Choroid plexus epithelial cell (primary cell): Measurements from ENCODE around the gene MCUB.
"Not testable (repeated sequence)": the region's sequence is repeated elsewhere in the genome, so short reads cannot be mapped to it uniquely, and the experiment has no call there.

Source experiments
- DNase-seq: peaks from one replicate; pipeline ENCODE4 v3.0.0-alpha.2; 2010; ENCODE audit warnings: low read depth
- H3K4me3 ChIP-seq: 2 replicates; pipeline ENCODE4 v1.5.1; 2011; ENCODE audit warnings: low read depth, mild to moderate bottlenecking, control low read depth, low read length, moderate library complexity
- CTCF ChIP-seq: conservative IDR thresholded peaks from 2 replicates; pipeline ENCODE4 v1.5.1; 2011; ENCODE audit warnings: low read depth, mild to moderate bottlenecking, control low read depth, inconsistent platforms, low read length, moderate library complexity

The MCUB gene

DNA sequence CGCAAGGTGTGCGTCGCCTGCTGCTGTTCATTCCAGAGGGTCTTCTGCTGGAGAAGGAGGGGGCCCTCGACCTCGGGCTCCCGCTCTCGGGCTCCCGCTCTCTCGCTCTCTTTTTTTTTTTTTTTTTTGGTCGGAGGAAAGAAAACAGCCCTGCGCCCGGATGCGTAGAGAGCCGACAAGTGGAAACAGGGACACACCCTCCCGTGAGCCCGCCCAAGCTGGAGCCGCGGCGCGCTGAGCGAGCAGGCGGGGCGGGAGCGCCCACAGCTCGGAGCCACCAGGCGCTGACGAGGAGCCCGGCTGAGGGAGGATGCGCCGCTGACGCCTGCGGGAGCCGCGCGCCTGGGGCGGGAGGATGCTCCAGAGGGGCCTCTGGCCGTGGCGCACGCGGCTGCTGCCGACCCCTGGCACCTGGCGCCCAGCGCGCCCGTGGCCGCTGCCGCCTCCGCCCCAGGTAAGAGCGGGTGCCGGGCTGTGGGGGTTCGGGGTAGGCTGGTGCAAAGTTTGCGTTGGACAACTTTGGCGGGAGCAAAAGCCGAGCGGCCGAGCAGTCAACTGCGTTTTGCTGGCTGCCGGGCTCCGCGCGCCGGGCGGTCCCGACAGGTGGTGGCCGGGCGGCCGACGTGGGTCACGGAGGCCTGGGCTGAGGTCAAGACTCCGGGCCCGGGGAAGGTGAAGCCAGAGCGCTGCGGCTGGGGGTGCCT, at the start of gene MCUB:
Gene MCUB, plus strand, starts transcription at position 264 of the 704 bp plus-strand sequence. Its CDS starts 92 bp downstream, at position 356.
- peak within 1 kb of the TSS; percentile 78 for H3K4me3 ChIP-seq
- no peak for TF ChIP-seq CTCF
- DNase-seq: peak; percentile 92

GRCh38 chr4:109510687-109511086, 49.4 kb upstream of the MCUB start:
- DNase-seq: no peak
- no peak for TF ChIP-seq CTCF
- H3K4me3 ChIP-seq: no peak overlapping the region

GRCh38 chr4:109511414-109511813, 48.6 kb upstream of the MCUB start:
- no peak overlapping the region for H3K4me3 ChIP-seq
- no peak for DNase-seq
- TF ChIP-seq CTCF: no peak

DNA sequence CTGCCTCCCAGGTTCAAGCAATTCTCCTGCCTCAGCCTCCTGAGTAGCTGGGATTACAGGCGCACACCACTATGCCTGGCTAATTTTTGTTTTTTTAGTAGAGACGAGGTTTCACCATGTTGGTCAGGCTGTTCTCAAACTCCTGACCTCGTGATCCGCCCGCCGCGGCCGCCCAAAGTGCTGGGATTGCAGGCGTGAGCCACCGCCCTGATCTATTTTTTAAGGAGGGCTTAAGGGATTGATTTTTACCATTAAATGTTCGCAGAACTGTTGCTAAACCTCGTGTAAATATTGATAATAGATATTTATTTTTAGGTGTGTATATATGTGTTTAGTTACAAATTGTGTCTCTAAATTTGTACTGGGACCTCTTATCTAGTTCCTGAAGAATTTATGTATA, 46.7 kb upstream of the MCUB start:
- H3K4me3 ChIP-seq, DNase-seq: not testable (repeated sequence)

- DNase-seq: no peak
- no peak for TF ChIP-seq CTCF
- no peak overlapping the region for H3K4me3 ChIP-seq
These were observed 27.9 kb upstream of the MCUB start for GRCh38 chr4:109532182-109532581.

- TF ChIP-seq CTCF: no peak
- no peak for DNase-seq
These were observed 14.6 kb upstream of the MCUB start for GRCh38 chr4:109545401-109545800.

GRCh38 chr4:109547394-109547793, 12.7 kb upstream of the MCUB start:
- no peak overlapping the region for H3K4me3 ChIP-seq
- no peak for TF ChIP-seq CTCF
- DNase-seq: no peak

More at GRCh38 chr4:109545401-109545800, 14.6 kb upstream of the MCUB start:
- H3K4me3 ChIP-seq: no peak overlapping the region
